HG03196 (cell line): ENCODE data around the gene AARSD1.
A peak's percentile ranks its signal among the peaks of the same experiment; 100 is the strongest.
"Not testable (repeated sequence)": the region's sequence is repeated elsewhere in the genome, so short reads cannot be mapped to it uniquely, and the experiment has no call there.

ENCODE experiments used
- ATAC-seq: cut with Tn5 transposase; IDR thresholded peaks from one replicate; pipeline ENCODE4 v1.9.1; 2021; ENCODE audit not compliant: unreplicated experiment

AARSD1 gene

GRCh38 chr17:42980766-42981397 is 16.6 kb upstream of the AARSD1 start:
- peak; percentile 42 for ATAC-seq

GRCh38 chr17:42980274-42980765 is 16.1 kb upstream of the AARSD1 start, which contains the start of gene RUNDC1:
RUNDC1 (plus strand) TSS chr17:42980565; CDS start chr17:42980577, 12 bp downstream.
- peak; percentile 71 for ATAC-seq

- ATAC-seq, result peak; percentile 30
These were observed 15.4 kb upstream of the AARSD1 start, which contains the start of gene PTGES3L for GRCh38 chr17:42979511-42980273. PTGES3L (minus strand) TSS chr17:42980080; CDS start chr17:42980053, 27 bp downstream.

- ATAC-seq, result not testable (repeated sequence)
These were observed 11.4 kb upstream of the AARSD1 start for GRCh38 chr17:42975701-42976100.

GRCh38 chr17:42975265-42975664 is 11.0 kb upstream of the AARSD1 start:
- no peak for ATAC-seq

GRCh38 chr17:42973323-42973722 is 9.1 kb upstream of the AARSD1 start:
- ATAC-seq, result not testable (repeated sequence)

GRCh38 chr17:42971589-42971988 is 7.3 kb upstream of the AARSD1 start:
- no peak for ATAC-seq

GRCh38 chr17:42969001-42969581 is 4.8 kb upstream of the AARSD1 start:
- ATAC-seq, result no peak

GRCh38 chr17:42967925-42968324 is 3.7 kb upstream of the AARSD1 start:
- ATAC-seq, result no peak

- no peak for ATAC-seq
These were observed 10.6 kb downstream of the AARSD1 start for GRCh38 chr17:42953669-42954068.

GRCh38 chr17:42950044-42950783 is 14.0 kb downstream of the AARSD1 start:
- no peak for ATAC-seq

GRCh38 chr17:42946812-42947211 is 17.4 kb downstream of the AARSD1 start:
- ATAC-seq, result no peak

GRCh38 chr17:42944211-42944610 is 20.0 kb downstream of the AARSD1 start:
- ATAC-seq, result no peak

GRCh38 chr17:42937712-42938596 is 26.3 kb downstream of the AARSD1 start:
- no peak for ATAC-seq

GRCh38 chr17:42929497-42929844 is 34.8 kb downstream of the AARSD1 start:
- no peak for ATAC-seq

- peak; percentile 57 for ATAC-seq
These were observed 35.3 kb downstream of the AARSD1 start for GRCh38 chr17:42928714-42929496.

GRCh38 chr17:42924891-42925290 is 39.4 kb downstream of the AARSD1 start:
- no peak for ATAC-seq

- not testable (repeated sequence) for ATAC-seq
These were observed 40.8 kb downstream of the AARSD1 start for GRCh38 chr17:42923472-42923871.

- no peak for ATAC-seq
These were observed 42.0 kb downstream of the AARSD1 start for GRCh38 chr17:42922294-42922693.
